Brain microvascular endothelial cell (primary cell): ENCODE results near the gene ELFN1.

Experiments used
- DNase-seq: peaks from one replicate; pipeline ENCODE4 v3.0.0-alpha.2; 2020
- H3K27ac ChIP-seq: fragments of 250-450 bp; sonication (Bioruptor Pico); 2 replicates; pipeline ENCODE4 v1.5.1; 2020; ENCODE audit warnings: mild to moderate bottlenecking, moderate library complexity
- H3K27me3 ChIP-seq: fragments of 250-450 bp; sonication (Bioruptor Pico); replicated peaks from 2 replicates; pipeline ENCODE4 v1.5.1; 2020; ENCODE audit warnings: mild to moderate bottlenecking
- H3K36me3 ChIP-seq: fragments of 250-450 bp; sonication (Bioruptor Pico); replicated peaks from 2 replicates; pipeline ENCODE4 v1.5.1; 2020; ENCODE audit warnings: mild to moderate bottlenecking
- H3K4me3 ChIP-seq: 2 replicates; pipeline ENCODE4 v1.5.1; 2011; ENCODE audit warnings: low read depth, mild to moderate bottlenecking, control low read depth, low read length, moderate library complexity
- in situ Hi-C: cut with HindIII; loops from 2 replicates; pipeline ENCODE4 v1.10.0; 2017; ENCODE audit warnings: low sequenced_read_pairs, low pct_ligation_motif_present
- TF ChIP-seq, protein P1 (sequence below): IDR thresholded peaks from 2 replicates; pipeline ENCODE4 v1.5.1; 2011; ENCODE audit warnings: low read depth, mild to moderate bottlenecking, moderate library complexity, low read length, control low read depth, inconsistent platforms; ENCODE audit errors: missing control alignments

Gene ELFN1

DNA sequence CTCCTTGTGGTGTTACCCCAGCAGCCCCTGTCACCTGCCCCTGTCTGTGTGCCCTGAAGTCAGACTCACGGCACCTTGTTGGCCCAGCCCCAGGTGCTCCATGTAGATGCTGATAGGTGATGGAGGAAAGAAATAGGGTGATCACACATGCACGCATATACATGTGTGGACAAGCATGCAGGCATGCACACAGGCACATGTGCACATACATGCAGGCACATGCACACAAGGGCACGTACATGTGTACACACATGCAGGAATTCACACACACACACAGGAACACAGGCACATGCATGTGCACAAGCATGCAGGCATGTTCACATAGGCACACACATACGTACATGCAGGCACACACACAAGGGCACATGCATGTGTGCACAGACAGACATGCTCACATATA is 16.6 kb upstream of the ELFN1 start:
- Histone ChIP-seq H3K27me3 (peaks cover 8% of the 10 kb centered on the region), H3K27ac (no peak overlapping the region), H3K36me3 (no peaks in the 10 kb centered on the region), H3K4me3 (no peak overlapping the region)
- in situ Hi-C loops, result no loop called here
- TF ChIP-seq, protein P1, sequence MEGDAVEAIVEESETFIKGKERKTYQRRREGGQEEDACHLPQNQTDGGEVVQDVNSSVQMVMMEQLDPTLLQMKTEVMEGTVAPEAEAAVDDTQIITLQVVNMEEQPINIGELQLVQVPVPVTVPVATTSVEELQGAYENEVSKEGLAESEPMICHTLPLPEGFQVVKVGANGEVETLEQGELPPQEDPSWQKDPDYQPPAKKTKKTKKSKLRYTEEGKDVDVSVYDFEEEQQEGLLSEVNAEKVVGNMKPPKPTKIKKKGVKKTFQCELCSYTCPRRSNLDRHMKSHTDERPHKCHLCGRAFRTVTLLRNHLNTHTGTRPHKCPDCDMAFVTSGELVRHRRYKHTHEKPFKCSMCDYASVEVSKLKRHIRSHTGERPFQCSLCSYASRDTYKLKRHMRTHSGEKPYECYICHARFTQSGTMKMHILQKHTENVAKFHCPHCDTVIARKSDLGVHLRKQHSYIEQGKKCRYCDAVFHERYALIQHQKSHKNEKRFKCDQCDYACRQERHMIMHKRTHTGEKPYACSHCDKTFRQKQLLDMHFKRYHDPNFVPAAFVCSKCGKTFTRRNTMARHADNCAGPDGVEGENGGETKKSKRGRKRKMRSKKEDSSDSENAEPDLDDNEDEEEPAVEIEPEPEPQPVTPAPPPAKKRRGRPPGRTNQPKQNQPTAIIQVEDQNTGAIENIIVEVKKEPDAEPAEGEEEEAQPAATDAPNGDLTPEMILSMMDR, result no peak
- DNase-seq, result no peak

DNA sequence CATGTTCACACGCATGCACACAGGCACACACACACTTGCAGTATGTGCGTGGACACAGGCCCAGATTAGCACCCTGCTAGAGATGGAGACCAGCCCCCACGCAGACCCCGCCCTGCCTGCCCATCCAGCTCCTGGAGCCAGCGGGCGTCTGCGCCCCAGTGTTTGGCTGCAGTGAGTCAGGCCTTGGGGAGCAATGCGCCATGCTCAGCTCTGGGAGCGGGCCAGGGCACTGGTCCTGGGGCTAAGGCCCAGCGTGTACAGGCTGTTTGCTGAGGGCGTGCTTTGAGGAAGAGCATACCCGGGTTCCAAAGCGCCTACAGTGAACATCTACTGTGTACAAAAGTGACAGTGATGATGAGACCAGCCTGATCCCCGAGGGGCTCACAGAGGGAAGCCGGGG is 16.0 kb upstream of the ELFN1 start:
- in situ Hi-C loops, result no loop called here
- H3K4me3 ChIP-seq, result no peak overlapping the region
- no peak for DNase-seq
- peaks cover 3% of the 10 kb centered on the region for H3K27me3 ChIP-seq
- no peaks in the 10 kb centered on the region for H3K36me3 ChIP-seq
- H3K27ac ChIP-seq, result no peak overlapping the region
- TF ChIP-seq, protein P1, result no peak

DNA sequence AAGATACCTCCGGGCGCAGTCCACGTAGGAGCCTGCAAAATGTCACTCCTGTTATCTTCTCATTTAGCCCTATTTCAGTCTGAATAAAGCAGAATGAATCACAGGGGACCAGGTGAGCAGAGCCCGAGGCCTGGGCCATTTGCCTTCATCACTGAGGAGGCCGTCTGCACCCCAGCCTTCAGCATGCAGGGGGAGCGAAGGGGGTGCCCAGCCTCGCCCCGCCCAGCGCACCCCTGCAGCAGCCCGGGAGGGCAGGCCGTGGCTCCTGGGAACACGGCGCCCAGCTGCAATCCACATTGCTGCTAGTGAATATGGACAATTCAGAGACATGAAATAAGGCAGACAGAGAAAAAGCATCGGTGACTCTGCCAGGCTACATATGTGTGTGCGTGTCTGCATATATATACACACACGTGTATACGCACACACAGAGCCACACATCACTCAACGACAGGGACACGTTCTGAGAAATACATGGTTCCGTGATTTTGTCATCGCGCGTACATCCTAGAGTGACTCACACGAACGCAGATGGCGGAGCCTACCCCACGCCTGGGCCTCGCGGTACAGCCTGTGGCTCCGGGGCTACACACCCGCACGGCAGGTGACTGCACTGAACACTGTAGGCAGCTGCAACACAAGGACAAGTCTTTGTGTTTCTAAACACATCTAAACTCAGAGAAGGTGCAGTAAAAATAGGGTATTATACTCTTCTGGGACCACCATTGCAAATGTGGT is 15.2 kb upstream of the ELFN1 start:
- in situ Hi-C loops, result no loop called here

DNA sequence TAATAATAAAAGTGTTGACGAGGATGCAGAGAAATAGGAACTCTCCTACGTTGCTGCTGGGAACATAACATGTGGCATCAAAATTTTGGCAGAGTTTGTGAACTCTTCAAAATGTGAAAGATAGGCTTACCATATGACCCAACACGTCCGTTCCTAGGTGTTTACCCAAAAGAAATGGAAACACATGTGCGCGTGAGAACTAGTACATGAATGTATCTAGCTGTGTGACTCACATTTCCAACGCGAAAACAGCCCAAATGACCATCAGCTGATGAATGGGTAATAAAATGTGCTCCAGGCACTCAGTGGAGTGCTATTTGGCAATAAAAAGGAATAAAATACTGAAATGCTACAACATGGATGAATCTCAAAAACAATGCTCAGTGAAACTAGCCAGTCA is 10.4 kb upstream of the ELFN1 start:
- DNase-seq, result peak; percentile 12
- TF ChIP-seq, protein P1, result no peak
- in situ Hi-C loops, result no loop called here
- H3K4me3 ChIP-seq, result no peak overlapping the region
- H3K27me3 ChIP-seq, result peaks cover 20% of the 10 kb centered on the region
- H3K36me3 ChIP-seq, result no peaks in the 10 kb centered on the region
- H3K27ac ChIP-seq, result no peak overlapping the region

More for the DNA sequence above, 15.2 kb upstream of the ELFN1 start:
- Histone ChIP-seq H3K27me3 (peaks cover 2% of the 10 kb centered on the region), H3K27ac (no peak overlapping the region), H3K36me3 (no peaks in the 10 kb centered on the region), H3K4me3 (no peak overlapping the region)
- TF ChIP-seq, protein P1, result no peak
- no peak for DNase-seq

DNA sequence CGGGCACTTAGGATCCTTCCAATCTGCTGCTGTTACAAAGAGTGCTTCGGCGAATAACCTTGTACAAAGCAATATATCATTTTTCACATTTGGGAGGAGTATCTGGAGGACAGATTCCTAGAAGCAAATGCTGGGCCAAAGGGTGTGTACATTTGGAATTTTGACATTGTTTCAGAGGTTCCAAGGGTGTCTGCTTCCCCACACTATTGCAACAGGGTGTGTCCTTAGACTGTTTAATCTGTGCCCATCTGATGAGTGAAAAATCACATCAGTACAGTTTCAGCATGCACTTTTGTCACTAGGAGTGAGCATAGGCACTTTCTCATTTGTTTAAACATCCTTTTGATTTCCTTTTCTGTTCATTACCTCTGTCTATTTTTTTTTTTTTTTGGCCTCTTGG is 8.6 kb upstream of the ELFN1 start:
- H3K27ac ChIP-seq, result no peak overlapping the region
- H3K36me3 ChIP-seq, result no peaks in the 10 kb centered on the region
- peaks cover 28% of the 10 kb centered on the region for H3K27me3 ChIP-seq
- no peak for DNase-seq
- in situ Hi-C loops, result no loop called here
- TF ChIP-seq, protein P1, result no peak
- no peak overlapping the region for H3K4me3 ChIP-seq

DNA sequence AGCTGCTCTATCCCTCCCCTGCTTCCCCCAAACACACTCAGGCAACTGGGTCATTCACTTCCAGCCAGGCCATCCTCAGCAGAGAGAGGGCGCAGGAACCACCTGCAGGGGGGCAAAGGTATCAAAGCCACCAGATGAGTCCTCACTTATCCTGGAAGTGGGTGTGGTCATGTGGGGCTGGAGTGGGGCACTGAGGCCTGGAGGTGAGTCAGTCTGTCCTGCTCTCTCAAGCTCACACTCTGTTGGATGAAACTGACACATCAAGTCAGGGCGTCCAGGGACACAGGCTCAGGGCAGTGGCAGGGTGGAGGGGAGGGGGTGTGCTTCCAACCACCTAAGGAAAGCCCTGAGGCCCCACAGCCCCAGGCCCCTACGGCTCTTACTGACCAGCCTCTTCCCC is 8.0 kb upstream of the ELFN1 start:
- Histone ChIP-seq H3K36me3 (no peaks in the 10 kb centered on the region), H3K4me3 (no peak overlapping the region), H3K27me3 (peaks cover 34% of the 10 kb centered on the region), H3K27ac (no peak overlapping the region)
- in situ Hi-C loops, result no loop called here
- TF ChIP-seq, protein P1, result no peak
- DNase-seq, result no peak
